Retina (tissue), 1 donor: ENCODE data around the gene RPL28.
"Not testable (repeated sequence)": the region's sequence is repeated elsewhere in the genome, so short reads cannot be mapped to it uniquely, and the experiment has no call there.

Experiments
- DNase-seq: peaks from one replicate; pipeline ENCODE4 v3.0.0-alpha.2; 2016

RPL28 gene

DNA sequence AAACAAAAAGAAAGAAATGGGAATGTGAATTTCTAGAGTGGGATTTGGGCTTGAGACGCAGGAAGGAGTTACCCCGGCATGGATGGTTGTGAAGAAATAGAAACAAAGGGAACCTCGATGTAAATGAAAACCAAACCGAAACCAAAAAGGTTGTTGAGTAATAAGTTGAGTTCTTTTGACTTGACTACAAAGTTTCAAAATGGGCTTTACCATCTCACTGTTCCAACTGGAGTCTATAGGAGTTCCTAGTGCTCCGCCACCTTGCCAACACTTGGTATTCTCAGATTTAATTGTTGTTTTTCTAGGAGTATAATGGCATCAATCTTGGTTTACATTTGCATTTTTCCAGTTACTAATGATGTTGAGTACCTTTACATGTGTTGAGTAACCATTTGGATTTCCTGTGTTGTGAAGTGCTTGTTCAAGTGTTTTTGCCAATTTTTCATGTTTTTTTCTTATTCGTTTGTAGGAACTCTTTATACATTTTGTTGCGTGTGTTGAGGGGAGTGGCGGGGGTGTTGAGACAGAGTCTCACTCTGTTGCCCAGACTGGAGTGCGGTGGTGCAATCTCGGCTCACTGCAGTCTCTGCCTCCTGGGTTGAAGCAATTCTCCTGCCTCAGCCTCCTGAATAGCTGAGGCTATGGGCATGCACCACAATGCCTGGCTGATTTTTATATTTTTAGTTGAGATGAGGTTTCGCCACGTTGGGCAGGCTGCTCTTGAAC is 12.6 kb downstream of the RPL28 start:
- DNase-seq = no peak

DNA sequence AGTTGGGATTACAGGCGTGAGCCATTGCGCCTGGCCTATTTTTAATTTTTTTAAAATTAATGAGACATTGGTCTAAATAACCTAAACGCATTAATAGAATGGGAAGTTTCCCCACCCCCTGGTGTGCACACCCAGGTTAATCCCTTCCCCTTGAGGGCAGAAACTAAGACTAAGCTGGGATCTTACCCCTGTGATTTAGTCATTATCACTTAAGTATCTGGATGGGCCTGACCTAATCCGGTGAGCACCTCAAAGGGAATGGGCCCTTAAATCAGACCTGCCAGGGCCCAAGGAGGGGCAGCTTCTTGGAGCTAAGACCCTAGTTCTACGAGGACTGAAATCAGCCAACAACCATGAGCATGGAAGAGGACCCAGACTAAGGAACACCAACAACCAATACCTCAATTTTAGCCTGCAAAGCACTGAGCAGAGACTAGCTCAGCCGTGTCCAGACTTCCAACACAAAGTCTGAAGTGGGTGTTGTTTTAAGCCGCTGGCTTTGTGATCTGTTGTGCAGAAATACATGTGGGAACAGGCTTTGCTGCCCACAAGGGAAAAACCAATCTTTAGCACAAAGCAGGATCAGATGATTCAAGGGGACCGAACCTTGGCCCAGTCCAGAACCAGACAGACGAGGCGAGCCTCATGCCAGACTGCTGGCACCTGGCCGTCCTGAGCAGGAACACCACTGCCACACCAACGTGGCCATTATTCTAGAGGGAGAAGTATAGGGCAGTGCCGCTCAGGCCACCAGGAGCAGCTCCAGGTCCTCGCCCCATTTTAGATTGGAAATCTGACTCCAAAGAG is 14.8 kb downstream of the RPL28 start:
- DNase-seq = no peak

DNA sequence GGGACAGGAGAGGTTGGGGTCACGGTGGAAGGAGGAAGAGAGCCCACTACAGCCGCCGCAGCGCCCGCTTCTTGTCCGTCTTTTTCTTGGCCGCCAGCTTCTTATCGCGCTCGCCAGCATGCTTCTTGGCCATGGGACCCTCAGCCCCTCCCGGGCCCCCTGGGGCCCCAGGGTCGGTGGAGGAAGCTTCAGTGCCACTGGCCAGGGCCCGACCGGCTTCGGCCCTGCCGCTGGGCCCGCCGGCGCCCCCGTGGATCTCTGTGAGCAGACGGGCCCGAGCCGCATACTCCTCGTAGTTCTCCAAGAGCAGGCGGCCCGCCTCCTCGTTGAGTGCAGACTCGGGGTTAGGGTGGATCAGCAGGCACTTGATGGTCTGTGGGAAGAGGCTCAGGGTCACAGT is 15.7 kb downstream of the RPL28 start:
- not testable (repeated sequence) for DNase-seq

DNA sequence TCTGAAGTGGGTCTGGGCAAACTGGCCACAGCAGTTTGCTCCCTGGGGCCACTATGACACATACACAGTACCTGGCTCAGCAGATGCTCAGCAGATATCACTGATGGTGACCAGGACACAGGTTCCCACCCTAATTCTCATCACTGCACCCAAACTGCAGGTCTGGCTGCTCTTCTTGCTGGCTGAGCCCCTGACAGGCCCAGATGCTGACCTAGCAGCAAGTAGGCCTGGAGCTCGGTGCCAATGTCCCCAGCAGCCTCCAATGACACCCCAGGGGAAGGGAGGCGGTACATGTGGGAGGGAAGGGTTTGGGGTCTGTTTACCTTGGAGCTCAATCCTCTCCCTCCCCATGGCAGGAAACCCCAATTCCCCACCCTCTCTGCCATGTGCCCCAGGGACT is 16.8 kb downstream of the RPL28 start:
- DNase-seq = no peak

DNA sequence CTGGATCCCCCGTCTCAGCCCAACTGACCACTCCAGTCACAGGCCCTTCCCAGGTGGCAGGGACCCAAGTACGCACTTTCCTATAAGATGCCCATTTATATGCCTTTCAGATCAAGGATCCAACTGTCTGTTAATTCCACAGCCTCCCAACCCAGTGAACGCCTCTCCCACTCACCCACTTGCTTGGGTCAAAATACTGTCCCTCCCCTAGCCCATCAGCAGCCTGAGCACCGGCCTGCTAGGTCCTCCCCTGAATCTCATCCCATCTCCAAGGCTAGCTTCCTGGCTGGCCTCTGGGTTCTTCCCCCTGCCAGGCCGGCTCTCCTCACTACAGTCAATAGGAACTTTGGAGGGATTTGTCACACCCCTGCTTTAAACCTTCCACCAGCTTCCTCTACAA is 19.9 kb downstream of the RPL28 start:
- DNase-seq = no peak

DNA sequence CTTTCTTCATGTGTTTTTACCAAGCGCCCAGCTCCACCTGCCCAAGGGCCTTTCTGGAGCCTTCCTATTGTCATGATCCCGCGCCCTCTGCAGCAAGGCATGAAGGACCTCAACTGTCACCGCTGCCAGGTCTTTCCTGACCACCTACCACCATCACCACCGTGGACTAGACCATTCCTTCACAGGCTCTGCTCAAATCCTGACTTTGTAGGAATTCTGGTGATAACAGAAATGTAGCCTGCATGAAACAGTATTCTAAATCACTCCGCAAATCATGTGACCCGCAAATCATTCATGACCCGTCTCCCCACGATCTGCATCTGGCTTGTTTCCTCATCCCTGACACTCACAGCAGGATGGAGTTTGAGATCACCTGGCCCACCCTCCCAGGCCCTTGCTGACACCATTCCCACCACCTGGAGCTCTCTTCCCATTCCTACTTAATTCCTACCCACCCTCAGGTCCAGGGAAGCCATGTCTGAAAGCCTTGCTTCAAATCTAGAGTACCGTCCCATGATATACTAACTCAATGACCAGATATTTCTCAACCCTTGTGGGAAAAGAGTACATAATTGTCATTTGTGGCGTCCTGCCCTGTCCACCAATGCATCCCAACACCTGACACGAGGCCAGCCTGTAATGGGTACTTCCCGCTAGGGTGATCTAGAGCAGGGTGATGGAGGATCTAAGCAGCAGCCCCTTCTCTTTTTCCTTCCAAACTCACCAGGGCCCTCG is 20.5 kb downstream of the RPL28 start:
- DNase-seq = no peak

DNA sequence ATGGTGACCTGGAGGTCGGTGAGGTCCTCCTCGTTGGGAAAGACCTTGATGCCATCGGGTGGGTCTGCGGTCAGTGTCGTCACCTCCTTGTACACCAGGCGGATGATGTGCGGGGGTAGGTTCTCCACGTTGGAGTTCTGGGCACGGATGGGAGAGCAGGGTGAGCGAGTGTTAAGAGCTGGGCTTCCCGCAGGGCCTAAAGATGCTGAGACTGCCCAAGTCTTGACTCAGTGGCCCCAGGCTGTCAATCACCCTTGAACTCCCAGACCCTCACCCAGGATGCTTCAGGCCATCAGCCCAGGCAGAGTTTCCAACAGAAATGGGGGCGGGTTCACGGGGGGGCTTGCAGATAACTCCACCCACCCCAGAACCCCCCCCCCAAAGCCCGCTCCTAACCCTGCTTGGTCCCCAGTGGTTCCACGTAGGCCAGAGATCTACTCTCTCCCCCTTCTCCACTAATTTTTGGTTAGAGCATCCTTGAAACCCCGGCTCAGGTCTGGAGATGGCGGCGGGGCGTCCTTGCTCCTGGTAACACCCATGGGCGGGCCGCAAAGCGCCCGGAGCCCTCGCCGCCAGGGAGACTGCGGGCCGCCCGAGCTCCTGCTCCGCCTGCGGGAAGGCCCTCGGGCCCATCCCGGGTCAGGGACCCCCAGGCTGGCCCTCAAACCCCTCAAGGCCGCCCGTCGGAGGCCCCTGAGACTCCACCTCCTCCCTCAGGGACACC is 21.3 kb downstream of the RPL28 start:
- DNase-seq = peak; percentile 47

DNA sequence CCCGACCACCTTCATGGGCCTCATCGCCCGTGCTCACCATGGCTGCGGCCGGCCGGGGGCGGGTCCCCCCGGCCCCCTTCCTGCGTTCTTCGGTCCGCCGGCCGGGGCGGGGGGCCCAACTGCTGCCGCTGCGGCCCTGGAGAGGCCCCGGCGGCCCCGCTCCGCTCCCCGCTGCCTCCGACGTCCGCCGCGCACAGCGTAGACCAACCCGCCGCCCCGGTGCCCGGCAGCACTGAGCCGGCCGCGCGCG is 21.7 kb downstream of the RPL28 start, which contains the start of gene UBE2S:
Gene UBE2S (minus strand): TSS at position 239 of the 250 bp plus-strand sequence. CDS start 199 bp downstream, at position 40.
- DNase-seq = not testable (repeated sequence)

DNA sequence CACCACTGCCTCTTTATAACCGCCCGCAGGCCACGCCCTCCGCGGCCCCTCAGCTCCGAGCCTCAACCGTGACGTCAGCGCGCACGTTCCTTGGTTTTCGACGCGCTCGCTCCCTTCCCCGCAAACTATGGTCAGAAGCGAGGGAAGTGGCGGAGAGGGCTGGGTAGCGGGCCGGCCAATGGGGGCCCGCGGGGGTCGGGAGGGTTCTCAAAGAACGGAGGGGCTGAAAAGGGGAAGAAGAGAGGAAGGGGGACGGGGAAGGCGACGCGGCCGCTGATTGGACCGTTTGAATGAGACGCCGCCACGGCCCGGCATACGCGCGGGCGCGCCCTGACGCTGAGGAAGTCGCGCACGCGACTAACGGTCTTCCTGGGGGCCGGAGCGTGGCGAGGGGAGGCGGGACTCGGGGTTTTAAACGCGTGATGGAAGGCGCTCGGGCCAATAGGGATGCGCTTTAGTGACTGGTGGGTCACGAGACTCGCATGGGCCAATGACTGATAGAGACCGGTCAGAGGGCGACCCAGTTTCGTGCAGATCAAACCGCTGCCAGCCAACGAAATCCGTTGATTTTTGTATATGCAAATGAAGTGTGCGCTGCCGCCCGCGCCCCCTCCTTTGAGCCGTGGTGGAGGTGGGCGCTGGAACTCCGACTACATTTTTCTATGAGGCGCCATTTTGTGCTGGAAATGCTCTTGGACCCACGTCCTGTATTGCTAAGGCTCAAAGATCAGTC is 22.2 kb downstream of the RPL28 start:
- DNase-seq = peak; percentile 98

DNA sequence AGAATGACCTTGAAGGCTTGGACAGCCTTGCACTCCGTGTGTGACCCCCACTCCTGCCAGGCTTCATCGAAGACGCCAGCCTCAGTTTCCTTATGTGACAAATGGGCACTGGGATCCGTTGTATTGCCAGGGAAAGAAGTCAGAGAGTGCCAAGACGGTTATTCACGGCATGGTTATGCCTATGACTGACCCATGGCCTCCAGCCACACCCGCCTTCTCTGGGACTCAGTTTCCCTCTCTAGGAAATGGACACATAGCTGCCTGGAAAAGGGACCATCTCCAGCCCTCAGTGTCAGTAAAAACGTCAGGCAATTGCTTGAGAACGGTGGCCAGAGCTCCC is 22.8 kb downstream of the RPL28 start:
- DNase-seq = no peak

DNA sequence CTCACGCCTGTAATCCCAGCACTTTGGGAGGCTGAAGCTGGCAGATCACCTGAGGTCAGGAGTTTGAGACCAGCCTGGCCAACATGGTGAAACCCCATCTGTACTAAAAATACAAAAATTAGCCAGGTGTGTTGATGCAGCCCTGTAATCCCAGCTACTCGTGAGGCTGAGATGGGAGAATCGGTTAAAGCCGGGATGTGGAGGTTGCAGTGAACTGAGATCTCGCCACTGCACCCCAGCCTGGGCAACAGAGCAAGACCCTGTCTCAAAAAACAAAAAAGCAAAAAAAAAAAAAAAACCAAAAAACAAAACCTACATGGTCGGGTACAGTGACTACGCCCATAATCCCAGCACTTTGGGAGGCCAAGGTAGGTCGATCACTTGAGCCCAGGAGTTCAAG is 23.4 kb downstream of the RPL28 start:
- DNase-seq = not testable (repeated sequence)

DNA sequence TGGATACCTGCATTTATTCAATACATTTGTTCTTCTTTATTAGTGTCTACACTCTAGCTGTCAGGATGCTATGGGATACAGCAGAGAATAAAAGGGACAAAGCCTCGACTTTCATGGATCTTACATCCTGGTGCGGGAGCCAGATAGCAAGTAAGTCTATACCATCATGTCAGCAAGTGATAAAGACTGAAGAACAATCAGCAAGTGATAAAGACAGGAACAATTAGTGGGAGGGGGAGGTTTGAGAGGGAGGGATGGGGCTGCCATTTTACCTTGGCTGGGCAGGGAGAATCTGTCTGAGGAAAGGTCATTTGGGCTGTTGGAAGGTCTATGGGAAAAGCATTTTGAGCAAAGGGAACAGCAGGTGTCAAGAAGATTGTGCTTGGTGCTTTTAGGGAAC is 24.4 kb downstream of the RPL28 start:
- no peak for DNase-seq

DNA sequence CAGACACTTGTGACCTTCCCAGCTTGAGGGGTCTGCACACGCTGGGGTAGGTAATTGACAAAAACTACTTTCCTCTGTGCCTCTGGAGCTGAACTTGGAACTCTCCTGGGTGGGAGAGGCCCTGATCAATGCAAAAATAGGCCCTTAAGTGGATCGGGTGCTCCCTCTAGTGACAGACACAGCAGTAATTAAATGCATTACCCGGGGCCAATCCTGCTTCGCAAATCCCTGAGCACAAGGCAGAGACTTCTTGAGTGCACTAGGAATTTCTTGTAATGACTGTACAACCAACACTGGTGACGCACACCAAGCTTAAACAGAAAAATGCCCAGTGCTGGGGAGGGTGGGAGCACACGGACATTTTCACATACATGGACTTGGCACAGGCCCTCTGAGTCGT is 32.5 kb downstream of the RPL28 start:
- peak; percentile 81 for DNase-seq

DNA sequence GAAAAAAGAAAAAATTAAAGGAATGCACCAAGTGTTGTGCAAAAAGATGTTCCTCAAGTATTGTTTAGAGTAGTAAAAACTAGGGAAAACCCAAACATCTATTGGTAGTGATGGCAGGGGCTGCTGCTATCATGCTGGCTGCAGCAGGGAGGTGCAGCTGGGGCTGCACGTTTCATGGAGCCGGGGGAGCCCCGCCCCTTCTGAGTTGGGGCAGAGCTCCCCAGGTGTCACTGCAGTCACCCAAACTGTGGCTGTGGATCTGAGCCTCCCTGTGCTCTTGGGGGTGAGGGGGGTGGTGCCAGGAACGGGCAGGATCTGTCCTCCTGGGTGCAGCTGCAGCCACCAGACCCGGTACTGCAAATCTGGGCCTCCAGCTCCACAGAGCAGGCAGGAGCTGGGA is 33.4 kb downstream of the RPL28 start:
- no peak for DNase-seq

DNA sequence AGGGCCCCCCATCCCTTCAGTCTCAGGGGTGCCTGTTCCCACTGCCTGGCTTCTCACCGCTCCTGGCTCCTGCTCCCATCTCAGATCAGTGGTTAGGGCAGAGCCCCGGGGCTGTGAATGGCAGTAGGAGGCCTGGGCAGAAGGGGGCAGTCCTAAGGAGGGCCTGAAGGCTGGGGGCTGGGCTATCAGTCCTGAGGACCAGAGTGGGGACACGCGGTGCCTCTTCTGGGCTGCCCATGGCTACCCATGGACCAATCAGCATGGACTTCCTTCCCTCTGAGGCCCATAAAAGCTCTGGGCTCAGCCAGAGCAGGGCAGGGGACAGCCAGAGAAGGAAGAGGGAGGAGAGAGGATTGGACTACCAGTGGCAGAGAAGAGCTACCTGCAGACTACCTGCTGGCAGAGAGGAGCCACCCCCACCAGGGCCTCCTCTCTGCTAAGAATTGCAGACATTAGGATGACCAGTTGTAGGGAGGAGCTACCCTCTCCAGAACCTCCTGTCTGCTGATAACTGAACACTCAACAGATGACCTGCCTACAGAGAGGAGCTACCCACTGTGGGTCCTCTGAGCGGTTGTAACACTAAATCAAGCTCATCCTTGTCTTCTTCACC is 34.0 kb downstream of the RPL28 start:
- no peak for DNase-seq

DNA sequence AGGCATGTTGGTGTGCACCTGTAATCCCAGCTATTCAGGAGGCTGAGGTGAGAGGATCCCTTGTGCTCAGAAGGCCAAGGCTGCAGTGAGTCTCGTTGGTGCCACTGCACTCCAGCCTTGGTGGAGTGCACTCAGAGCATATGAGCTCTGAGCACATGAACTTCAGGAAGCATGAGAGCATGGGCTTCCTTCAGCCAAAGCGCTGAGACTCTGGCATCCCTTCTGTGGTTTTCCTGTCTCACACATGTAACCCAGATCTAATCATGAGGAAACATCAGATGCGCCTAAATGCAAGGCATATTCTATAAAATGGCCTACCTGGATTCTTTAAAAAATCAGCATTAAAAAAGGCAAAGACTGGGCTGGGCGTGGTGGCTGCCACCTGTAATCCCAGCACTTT is 35.5 kb downstream of the RPL28 start:
- not testable (repeated sequence) for DNase-seq

DNA sequence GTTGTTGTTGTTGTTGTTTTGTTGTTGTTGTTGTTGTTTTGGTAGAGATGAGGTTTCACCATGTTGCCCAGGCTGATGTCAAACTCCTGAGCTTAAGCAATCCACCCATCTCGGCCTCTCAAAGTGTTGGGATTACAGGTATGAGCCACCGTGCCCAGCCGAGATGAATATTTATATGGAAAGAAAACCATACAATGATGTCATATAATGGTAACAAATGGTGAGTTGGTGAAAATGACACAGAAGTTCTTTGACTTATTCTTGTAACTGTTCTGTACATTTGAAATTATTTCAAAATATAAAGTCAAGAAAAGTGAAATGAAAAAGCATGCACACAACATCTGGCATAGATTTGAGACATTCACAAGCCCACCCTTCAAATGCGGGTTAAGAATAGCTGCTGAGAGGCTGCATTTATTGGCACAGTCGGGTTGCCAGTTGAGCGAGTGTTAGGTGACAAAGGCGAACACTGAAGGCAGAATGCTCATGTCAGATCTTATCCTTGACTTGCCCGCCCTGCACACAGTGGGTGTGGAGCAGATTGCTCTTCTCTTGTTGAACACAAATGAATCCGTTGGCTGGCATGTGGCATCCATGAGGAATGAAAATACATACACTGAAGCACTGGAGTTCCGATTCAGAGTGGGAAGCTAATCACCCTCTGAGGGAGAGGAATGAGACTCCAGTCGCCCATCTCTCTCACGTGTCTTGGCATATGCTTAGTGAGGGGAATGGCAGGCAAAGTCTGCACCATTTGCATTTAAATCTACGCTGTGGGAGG is 37.7 kb downstream of the RPL28 start:
- DNase-seq = no peak

DNA sequence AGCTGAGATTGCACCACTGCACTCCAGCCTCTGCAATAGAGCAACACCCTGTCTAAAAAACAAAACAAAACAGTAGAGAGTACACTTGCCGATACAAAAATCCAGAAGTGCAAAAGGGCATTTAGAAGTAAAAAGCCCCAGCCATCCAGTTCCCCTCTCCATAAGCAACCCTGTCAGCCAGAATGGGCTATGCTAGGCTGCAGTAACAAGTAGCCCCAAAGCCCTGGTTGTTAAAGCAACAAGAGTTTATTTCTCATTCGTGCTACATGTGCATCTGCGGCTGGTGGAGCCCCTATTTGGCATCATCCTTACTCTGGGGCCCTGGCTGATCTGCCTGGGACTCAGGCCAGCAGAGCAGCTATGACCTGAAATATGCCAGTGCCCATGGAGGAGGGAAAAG is 38.8 kb downstream of the RPL28 start:
- no peak for DNase-seq

DNA sequence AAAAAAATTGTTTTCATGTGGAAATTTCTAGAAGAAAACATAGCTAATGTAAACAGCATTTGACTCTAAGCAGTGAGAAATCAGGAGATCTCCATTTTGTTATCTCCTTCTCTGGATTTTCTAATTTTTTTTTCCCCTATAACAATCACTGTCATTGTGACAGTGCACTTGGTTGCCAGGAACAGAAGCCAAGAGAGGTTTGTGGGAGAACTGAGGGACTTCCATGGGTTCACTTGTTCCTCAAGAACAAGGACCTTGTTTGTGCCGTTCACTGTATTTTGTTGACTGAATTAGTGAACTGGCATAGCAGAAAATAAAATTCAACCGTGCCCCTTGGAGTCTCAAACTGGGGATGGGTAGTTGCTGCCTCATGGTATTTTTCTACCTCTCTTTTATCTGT is 40.3 kb downstream of the RPL28 start:
- DNase-seq = no peak

DNA sequence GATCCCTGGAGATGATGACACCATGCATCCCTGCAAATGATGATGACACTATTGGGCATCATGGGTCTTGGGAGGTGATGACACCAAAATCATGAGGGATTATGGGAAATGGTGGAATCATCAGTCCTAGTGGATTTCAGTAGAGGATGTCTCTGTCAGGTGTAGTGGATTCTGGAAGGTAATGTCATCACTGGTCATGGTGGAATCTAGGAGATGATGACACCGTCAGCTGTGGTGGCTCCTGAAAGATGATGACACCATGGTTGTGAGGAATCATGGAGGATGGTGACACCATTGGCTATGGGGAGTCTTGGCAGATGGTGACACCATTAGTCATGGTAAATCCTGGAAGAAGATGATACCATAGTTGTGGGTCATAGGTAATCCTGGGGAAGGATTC is 45.5 kb downstream of the RPL28 start:
- no peak for DNase-seq

DNA sequence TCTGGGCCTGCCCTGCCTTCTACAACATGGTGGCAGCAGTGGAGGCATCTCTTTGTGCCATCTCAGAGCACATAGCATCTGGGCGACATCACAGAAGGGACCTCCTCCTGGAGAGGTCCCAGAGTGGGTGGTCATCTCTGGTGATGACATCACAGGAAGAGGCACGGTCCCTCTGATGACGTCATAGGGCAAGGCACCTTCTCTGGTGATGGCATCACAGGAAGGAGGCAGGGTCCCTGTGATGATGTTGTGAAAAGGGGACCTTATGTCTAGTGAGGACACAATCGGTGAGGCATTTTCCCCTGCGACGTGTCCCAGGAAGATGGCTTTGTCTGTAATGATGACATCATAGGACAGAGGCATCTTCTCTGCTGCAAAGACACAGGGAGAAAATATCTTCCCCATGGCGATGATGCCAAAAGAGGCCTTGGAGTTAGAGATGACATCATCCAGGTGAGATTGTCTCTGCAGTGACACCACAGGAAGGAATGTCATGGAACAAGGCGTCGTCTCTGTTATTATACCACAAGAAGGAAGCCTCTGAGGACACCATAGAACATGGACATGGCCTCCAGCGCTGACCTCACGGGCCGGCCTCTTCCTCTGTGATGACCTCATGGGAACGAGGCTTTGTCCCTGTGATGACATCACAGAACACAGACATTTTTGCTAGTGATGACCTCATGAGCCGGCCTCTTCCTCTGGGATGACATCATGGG is 46.7 kb downstream of the RPL28 start:
- no peak for DNase-seq
